HG02938 (cell line): Measurements from ENCODE around the gene DISP2.

Experiments
- ATAC-seq: cut with Tn5 transposase; IDR thresholded peaks from one replicate; pipeline ENCODE4 v1.9.1; 2021; ENCODE audit warnings: mild to moderate bottlenecking, moderate library complexity; ENCODE audit not compliant: unreplicated experiment

DISP2 gene

DNA sequence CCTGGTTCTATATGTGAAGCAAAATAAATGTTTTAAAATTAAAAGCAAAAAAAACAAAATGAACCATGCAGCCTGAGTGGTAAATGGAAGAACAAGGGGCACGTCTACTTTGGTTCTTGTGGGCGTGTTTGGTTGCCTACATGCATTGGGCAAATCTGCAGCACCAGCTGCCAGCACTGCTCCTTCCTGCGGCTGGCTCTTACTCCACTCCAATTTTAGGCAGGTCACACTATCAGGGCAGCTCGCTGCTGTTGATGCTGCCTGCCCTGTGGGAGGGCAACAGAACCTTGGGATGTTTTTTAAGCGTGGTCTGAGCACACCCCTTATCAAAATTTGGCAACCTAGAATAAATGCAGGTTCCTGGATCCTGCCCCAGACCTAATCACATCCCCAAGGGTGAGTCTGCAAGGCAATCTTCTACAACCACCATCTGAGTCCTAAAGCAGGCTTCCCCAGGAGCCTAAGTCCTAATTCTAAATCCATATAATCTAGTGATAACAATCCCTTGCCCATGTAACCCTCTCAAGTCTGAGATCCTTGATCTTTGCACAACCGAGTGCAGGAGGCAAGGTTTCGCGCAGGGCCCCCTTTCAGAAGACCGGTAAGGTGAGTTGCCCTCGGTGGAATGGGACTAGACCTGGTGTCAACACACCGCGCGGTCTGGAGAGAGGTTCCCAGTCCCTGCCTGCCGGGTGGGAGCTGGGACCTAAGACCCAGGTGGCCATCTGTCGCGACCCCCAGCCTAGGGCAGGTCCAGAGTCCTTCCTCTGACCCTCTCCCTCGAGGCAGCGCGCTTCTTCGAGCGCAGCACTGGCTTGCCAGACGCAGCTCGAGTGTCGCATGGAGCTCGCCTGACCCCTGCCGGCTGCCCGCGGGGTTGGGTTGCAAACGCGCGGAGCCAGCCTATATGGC, 63.5 kb downstream of the DISP2 start:
- ATAC-seq = no peak

DNA sequence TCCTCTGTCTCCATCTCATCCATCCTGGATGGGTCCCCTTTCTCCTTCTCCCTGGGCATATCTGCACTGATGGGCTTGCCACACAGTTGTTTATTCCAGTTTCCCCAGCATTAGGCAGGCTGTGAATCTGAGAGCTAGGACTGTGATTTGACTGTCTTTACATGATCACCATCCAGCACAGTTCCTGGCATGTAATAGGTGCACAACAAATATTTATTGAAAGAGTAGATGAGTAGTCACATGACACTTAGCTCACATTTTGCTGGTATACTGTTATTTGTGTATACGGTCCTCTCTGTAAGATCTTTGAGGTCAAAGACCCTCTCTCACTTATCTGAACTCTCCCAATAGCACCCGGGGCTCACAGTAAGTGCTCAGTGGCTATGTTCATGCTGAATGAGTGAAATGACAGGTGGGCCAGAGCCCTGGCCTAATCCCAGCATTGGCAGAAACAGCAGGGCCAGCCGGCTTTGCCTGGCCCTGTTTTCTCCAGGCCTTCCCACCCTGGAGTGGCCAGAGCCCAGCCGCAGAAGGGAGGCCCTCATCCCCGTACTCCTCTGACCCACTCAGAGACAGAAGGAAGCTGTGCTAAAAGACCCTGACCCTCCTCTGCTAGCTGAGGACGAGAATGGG, 66.6 kb downstream of the DISP2 start:
- no peak for ATAC-seq

GRCh38 chr15:40425681-40426080, 67.7 kb downstream of the DISP2 start:
- no peak for ATAC-seq

GRCh38 chr15:40427188-40427587, 69.2 kb downstream of the DISP2 start:
- no peak for ATAC-seq

- ATAC-seq = no peak
Observed at GRCh38 chr15:40428185-40428584, 70.2 kb downstream of the DISP2 start.
